ENCODE data around the gene GOLGA2.

Gene GOLGA2

DNA sequence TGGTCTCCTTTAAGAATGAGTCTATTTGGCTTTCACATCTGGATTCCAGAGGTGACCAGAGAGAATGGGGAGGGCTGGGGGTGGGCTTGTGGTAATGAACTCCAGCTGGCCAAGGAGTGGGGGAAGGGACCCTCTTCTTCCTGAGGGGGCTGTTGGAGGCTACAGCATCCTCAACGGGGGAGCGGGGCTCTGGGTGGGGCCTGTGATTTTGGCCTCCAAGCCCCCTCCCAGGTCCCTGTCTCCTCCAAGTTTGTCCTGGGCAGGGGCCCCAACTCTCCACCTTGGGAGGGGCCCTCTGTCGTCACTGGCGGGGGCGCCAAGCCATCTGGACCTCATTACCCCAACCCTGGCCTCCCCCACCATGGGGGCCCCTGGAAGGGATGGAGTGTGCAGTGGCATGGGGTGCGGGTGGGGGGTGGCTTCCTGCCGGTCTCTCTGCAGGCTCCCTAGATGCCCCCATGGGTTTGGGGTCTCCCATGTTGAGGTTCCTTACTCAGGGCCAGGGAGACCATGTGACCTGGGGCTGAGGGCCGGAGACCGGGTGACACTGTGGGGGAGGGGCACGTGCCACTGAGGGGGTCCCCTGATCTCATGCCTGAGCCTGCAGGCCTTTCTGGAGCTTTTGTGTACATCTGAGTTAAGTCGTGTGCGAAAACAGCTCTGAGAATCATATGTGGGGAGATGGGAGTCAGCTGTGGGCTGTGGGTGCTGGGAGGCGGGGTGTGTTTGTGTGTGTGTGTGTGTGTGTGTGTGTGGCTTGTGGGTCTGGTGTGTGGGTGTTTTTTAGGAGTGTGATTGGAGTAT lies 32.4 kb downstream of the GOLGA2 start:
- no peak for DNase-seq (ENCODE audit: low read depth)
- H3K4me3 ChIP-seq (ENCODE audit: low read depth, low read length): no peak overlapping the region
- TF ChIP-seq, protein P1, sequence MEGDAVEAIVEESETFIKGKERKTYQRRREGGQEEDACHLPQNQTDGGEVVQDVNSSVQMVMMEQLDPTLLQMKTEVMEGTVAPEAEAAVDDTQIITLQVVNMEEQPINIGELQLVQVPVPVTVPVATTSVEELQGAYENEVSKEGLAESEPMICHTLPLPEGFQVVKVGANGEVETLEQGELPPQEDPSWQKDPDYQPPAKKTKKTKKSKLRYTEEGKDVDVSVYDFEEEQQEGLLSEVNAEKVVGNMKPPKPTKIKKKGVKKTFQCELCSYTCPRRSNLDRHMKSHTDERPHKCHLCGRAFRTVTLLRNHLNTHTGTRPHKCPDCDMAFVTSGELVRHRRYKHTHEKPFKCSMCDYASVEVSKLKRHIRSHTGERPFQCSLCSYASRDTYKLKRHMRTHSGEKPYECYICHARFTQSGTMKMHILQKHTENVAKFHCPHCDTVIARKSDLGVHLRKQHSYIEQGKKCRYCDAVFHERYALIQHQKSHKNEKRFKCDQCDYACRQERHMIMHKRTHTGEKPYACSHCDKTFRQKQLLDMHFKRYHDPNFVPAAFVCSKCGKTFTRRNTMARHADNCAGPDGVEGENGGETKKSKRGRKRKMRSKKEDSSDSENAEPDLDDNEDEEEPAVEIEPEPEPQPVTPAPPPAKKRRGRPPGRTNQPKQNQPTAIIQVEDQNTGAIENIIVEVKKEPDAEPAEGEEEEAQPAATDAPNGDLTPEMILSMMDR (IDR thresholded peaks at IDR 0.05; ENCODE audit: low read depth, low read length, missing control alignments): no peak
- in situ Hi-C loops (cut with HindIII; ENCODE audit: low sequenced_read_pairs): no loop called here

DNA sequence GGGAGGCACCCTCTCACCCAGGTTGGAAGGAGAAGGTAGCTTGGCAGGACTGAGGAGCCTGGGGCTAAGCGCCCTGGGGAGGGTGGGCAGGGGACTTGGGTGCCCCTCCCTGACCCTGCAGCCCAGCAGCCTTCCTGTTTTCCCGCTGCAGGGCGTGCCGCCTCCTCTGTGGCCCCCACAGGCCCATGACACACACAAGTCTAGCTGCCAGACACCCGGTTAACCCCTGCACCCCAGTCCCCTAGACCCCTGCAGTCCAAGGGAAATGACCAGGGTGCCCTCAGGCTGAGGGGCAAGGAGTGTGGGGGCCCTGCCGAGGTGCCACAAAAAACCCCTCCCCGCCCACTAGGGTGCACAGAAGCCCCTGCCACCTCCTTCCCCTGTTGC lies 33.0 kb downstream of the GOLGA2 start:
- in situ Hi-C loops (cut with HindIII; ENCODE audit: low sequenced_read_pairs): no loop called here
- H3K4me3 ChIP-seq (ENCODE audit: low read depth, low read length): no peak overlapping the region
- no peak for DNase-seq (ENCODE audit: low read depth)
- TF ChIP-seq, protein P1 (IDR thresholded peaks at IDR 0.05; ENCODE audit: low read depth, low read length, missing control alignments): no peak

DNA sequence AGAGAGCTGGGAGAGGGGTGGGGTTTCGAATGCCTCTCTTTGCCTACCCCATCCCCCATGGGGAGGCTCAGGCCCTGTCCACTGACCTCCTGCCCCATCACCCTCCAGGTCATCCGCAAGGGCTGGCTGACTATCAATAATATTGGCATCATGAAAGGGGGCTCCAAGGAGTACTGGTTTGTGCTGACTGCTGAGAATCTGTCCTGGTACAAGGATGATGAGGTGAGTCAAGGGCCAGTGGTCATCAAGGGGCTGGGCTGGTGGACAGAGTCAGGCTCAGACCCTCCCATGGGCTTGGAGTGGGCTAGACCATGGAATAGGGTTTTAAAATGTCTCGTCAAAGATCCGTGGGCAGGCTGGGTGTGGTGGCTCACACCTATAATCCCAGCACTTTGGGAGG lies 33.7 kb downstream of the GOLGA2 start:
- in situ Hi-C loops (cut with HindIII; ENCODE audit: low sequenced_read_pairs): no loop called here
- no peak for DNase-seq (ENCODE audit: low read depth)
- TF ChIP-seq, protein P1 (IDR thresholded peaks at IDR 0.05; ENCODE audit: low read depth, low read length, missing control alignments): no peak

DNA sequence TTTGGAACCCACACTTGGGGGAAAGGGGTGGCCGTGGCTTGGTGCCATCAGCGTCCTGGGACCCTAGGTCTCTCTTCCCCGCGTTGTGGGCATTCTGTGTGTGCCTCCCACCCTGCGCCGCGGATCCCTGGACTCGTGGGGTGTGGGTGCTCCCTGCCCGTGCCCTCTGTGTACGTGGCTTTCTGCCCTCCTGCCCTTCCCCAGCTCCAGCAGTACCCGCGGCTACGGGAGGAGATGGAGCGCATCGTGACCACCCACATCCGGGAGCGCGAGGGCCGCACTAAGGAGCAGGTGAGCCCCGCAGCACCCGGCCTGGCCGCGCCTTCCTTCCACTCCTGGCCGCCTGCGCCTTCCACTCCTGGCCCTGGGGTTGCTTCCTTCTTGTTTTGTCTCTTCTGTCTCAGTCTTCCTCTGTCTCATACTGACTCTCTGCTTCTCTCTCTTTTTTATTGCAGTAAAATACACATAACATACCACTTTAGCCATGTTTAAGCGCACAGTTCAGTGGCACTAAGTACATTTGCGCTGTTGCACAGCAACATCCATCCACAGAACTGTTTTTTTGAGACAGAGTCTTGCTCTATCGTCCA lies 41.9 kb downstream of the GOLGA2 start:
- in situ Hi-C loops (cut with HindIII; ENCODE audit: low sequenced_read_pairs): no loop called here
- H3K4me3 ChIP-seq (ENCODE audit: low read depth, low read length): no peak overlapping the region

More for the DNA sequence above, 33.7 kb downstream of the GOLGA2 start:
- no peak overlapping the region for H3K4me3 ChIP-seq (ENCODE audit: low read depth, low read length)

DNA sequence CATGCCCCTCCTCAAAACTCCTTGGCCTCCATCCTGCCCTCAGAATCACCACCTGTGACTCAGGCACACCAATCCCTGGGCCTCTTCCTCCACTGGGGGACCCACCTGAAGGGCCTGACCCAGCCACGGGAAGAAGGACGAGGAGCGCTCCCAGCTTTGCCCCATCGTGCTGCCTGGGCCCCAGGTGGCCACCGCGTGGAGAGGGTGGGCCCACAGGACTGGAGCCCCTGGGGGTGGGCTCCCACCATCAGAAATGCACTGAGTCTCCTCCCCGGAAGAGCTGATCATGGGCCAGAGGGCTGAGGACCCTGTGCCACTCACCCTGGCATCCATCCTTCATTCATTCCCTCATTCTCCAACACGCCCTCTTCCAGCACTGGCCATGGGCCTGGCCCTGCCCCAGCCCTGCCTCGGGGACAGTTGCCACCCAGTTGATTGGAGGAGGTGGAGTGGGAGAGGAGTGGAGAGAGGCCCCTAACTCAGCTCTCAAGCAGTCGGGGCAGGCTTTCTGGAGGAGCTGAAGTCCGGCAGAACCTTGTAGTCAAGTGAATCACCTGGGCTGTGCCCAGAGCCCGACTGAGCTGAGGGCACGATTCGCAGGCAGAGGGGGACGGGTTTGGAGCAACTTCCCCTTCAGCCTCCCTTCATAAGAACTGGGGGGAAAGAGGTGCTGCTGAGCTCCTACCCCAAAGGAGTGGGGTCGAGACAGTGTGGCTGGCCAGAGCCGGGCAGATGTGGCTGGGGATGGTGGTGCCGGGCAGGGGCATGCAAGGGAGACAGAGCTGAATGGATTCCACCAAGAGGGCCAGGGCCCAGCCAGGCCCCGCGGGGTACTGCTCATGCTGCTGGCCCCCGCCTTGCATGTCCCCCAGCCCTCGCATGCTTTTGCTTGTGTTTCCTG lies 43.0 kb downstream of the GOLGA2 start:
- no peak for DNase-seq (ENCODE audit: low read depth)
- TF ChIP-seq, protein P1 (IDR thresholded peaks at IDR 0.05; ENCODE audit: low read depth, low read length, missing control alignments): no peak
- in situ Hi-C loops (cut with HindIII; ENCODE audit: low sequenced_read_pairs): no loop called here
- H3K4me3 ChIP-seq (ENCODE audit: low read depth, low read length): no peak overlapping the region

More for the DNA sequence above, 41.9 kb downstream of the GOLGA2 start:
- no peak for DNase-seq (ENCODE audit: low read depth)
- TF ChIP-seq, protein P1 (IDR thresholded peaks at IDR 0.05; ENCODE audit: low read depth, low read length, missing control alignments): no peak

Measured in astrocyte of the cerebellum (primary cell).